ENCODE results near the gene ZFP92. TPM values are rescaled to one million over a fixed set of nuclear protein-coding genes. Genes with fewer than 3 reads are reported as not detected.

Gene ZFP92
- total and polyA plus RNA-seq, 2 donors (not counting 3 experiments of a cell fraction or from before 2014, with no cell fraction given), result 0.36 to 1.2 TPM

- Histone ChIP-seq H3K9me3 (replicated peaks; ENCODE audit: control insufficient read depth, insufficient read depth, low read length) (no peaks in the 10 kb centered on the region), H3K4me1 (ENCODE audit: control insufficient read depth, extremely low read depth, insufficient read depth, low read length) (peaks cover 5% of the 10 kb centered on the region), H3K79me2 (ENCODE audit: control insufficient read depth, insufficient read depth, low read length) (no peaks in the 10 kb centered on the region), H3K27me3 (ENCODE audit: control insufficient read depth in 2 of 2, insufficient read depth in 2 of 2, low read length in 2 of 2) (no peaks in the 10 kb centered on the region), H3K4me2 (ENCODE audit: insufficient read depth, low read length) (no peak overlapping the region), H3K9me1 (replicated peaks; ENCODE audit: control insufficient read depth, extremely low read depth, insufficient read depth, low read length) (no peaks in the 10 kb centered on the region), H2AFZ (ENCODE audit: low read depth, low read length) (no peak overlapping the region), H3K9ac (replicated peaks; ENCODE audit: extremely low read depth, insufficient read depth, low read length) (no peak overlapping the region), H3K27ac (ENCODE audit: insufficient read depth, low read depth, low read length) (no peak overlapping the region), H4K20me1 (replicated peaks; ENCODE audit: control insufficient read depth, extremely low read depth, insufficient read depth, low read length) (no peaks in the 10 kb centered on the region), H3K4me3 (replicated peaks in 1 of 3; ENCODE audit: insufficient read depth in 1 of 3, low read depth in 1 of 3, low read length in 3 of 3) (no peak overlapping the region), H3K36me3 (ENCODE audit: control insufficient read depth in 2 of 2, extremely low read depth in 1 of 2, insufficient read depth in 2 of 2, low read length in 2 of 2) (no peaks in the 10 kb centered on the region)
- no TSS peak for BruUV-seq (replicated peaks)
- intact Hi-C loops (cut with micrococcal nuclease) (no loop called here), dilution Hi-C loops (cut with MboI; ENCODE audit: extremely low pct_ligation_motif_present, low sequenced_read_pairs) (no loop called here)
- DNase-seq (ENCODE audit: low read depth, low spot score) (no peak), FAIRE-seq (no peak)
- ChIA-PET CTCF (no interaction called here), POLR2A (no interaction called here)
- no peak for TF ChIP-seq POLR2A (IDR thresholded peaks at IDR 0.05; ENCODE audit: low read depth, low read length)
- TF ChIP-seq MAX (IDR thresholded peaks at IDR 0.05; ENCODE audit: insufficient read depth, insufficient read length), result no peak
- TF ChIP-seq POLR2AphosphoS5 (IDR thresholded peaks at IDR 0.05; ENCODE audit: insufficient read depth, low read depth, low read length), result no peak
- TF ChIP-seq CTCF (IDR thresholded peaks at IDR 0.05; ENCODE audit: extremely low read depth in 1 of 2, insufficient read depth in 1 of 2, low read depth in 1 of 2, low read length in 2 of 2), result no peak
- TF ChIP-seq JUN (IDR thresholded peaks at IDR 0.05; ENCODE audit: borderline replicate concordance, insufficient read depth, insufficient read length, low read depth), result no peak
- no peak for TF ChIP-seq MYC (IDR thresholded peaks at IDR 0.05; ENCODE audit: low read depth, low read length)
- no peak for TF ChIP-seq FOS (IDR thresholded peaks at IDR 0.05; ENCODE audit: borderline replicate concordance, insufficient read depth, low read length)
- no peak for TF ChIP-seq EZH2 (IDR thresholded peaks at IDR 0.05; ENCODE audit: borderline replicate concordance, low read depth, low read length, severe bottlenecking)
- TF ChIP-seq GATA2 (IDR thresholded peaks at IDR 0.05; ENCODE audit: insufficient read depth, insufficient read length, low read depth, low read length), result no peak
Observed at GRCh38 chrX:153457136-153457825, 46.0 kb downstream of the ZFP92 start.

All from endothelial cell of umbilical vein (primary cell).